RKO (cell line): ENCODE data around the gene PDLIM7.
"Not testable (repeated sequence)": the region's sequence is repeated elsewhere in the genome, so short reads cannot be mapped to it uniquely, and the experiment has no call there.

Source experiments
- DNase-seq: peaks from one replicate; pipeline ENCODE4 v3.0.0-alpha.2; 2016; ENCODE audit warnings: low spot score

The PDLIM7 gene

GRCh38 chr5:177490992-177491391 is 6.4 kb downstream of the PDLIM7 start:
- no peak for DNase-seq

GRCh38 chr5:177490311-177490991 is 7.0 kb downstream of the PDLIM7 start:
- DNase-seq = no peak

- DNase-seq = no peak
Observed at GRCh38 chr5:177489119-177489716, 8.2 kb downstream of the PDLIM7 start.

- no peak for DNase-seq
Observed at GRCh38 chr5:177487975-177488374, 9.4 kb downstream of the PDLIM7 start.

GRCh38 chr5:177487144-177487543 is 10.3 kb downstream of the PDLIM7 start:
- no peak for DNase-seq

GRCh38 chr5:177486256-177486655 is 11.1 kb downstream of the PDLIM7 start:
- no peak for DNase-seq

- DNase-seq = not testable (repeated sequence)
Observed at GRCh38 chr5:177485753-177486152, 11.7 kb downstream of the PDLIM7 start.

GRCh38 chr5:177484902-177485549 is 12.4 kb downstream of the PDLIM7 start:
- DNase-seq = no peak

- DNase-seq = no peak
Observed at GRCh38 chr5:177483994-177484901, 13.2 kb downstream of the PDLIM7 start.

- DNase-seq = no peak
Observed at GRCh38 chr5:177483042-177483441, 14.4 kb downstream of the PDLIM7 start.

- DNase-seq = no peak
Observed at GRCh38 chr5:177482359-177482795, 15.0 kb downstream of the PDLIM7 start.

- no peak for DNase-seq
Observed at GRCh38 chr5:177479774-177480173, 17.6 kb downstream of the PDLIM7 start.

GRCh38 chr5:177478711-177479646 is 18.4 kb downstream of the PDLIM7 start:
- DNase-seq = peak; percentile 46

- no peak for DNase-seq
Observed at GRCh38 chr5:177477701-177478477, 19.5 kb downstream of the PDLIM7 start.

GRCh38 chr5:177476531-177477233 is 20.7 kb downstream of the PDLIM7 start:
- no peak for DNase-seq

GRCh38 chr5:177475563-177476427 is 21.6 kb downstream of the PDLIM7 start:
- no peak for DNase-seq

- DNase-seq = no peak
Observed at GRCh38 chr5:177474846-177475562, 22.4 kb downstream of the PDLIM7 start.

GRCh38 chr5:177474002-177474476 is 23.4 kb downstream of the PDLIM7 start:
- no peak for DNase-seq
